GM21390 (cell line): Measurements from ENCODE around the gene CD19.
"Not testable (repeated sequence)": the region's sequence is repeated elsewhere in the genome, so short reads cannot be mapped to it uniquely, and the experiment has no call there.

Experiments used
- ATAC-seq: cut with Tn5 transposase; IDR thresholded peaks from one replicate; pipeline ENCODE4 v1.9.1; 2021; ENCODE audit not compliant: unreplicated experiment

Gene CD19

GRCh38 chr16:28980330-28980729 is 48.6 kb downstream of the CD19 start:
- ATAC-seq, result not testable (repeated sequence)

DNA sequence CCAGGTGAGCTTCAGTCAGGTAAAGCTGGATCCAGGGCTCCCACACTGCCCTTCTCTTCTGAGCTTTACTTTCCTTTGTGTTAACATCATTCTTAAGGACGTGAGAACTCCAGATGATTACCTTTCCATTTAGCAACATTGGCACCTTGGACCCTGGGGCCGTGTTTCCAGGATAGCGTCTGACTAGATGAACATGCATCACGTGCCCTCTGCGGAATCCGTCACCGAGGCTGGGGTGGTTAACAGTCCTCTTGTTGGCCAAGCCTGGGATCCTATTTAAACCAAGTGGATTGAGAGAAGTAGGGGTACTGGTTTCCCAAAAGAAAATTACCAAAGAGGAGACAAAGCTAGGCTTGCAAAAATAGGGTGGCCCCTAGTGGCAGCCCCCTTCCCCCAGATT is 49.2 kb downstream of the CD19 start:
- ATAC-seq, result no peak

DNA sequence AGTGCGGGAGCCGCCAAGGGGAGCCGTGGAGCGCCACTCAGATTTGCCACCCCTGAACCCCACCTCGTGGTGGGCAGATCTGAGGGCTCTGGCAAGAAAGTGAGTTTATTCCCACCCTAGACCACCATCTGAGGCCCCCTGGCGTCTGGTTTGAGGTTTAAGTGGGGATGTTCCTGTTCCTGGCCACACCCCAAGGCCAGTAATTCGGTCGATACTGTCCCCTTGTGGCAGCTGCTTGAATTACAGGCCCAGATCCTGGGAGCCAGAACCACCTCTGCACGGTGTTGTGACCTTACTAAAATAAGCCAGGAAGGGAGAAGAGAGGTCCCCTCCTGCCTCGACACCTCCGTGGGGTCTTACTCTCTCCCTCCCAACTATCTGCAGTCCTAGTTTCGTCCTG is 49.7 kb downstream of the CD19 start:
- no peak for ATAC-seq

DNA sequence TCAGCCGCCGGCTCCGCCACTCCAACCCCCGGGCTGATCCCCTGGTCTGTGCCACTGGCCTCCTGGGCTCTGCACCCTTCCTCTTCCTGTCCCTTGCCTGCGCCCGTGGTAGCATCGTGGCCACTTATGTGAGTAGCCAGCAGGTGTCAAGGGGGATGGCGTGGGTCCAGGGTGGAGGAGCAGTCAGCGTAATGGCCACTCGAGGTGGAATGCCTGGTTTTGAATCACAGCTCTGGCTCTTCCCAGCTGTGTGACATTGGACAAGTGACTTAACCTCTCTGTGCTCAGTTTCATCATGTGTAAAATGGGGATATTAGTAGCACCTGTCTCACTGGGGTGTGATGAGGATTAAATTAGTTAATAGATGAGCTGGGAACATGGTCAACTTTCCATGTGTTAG is 50.6 kb downstream of the CD19 start:
- ATAC-seq, result no peak

GRCh38 chr16:28982949-28983348 is 51.2 kb downstream of the CD19 start:
- no peak for ATAC-seq

DNA sequence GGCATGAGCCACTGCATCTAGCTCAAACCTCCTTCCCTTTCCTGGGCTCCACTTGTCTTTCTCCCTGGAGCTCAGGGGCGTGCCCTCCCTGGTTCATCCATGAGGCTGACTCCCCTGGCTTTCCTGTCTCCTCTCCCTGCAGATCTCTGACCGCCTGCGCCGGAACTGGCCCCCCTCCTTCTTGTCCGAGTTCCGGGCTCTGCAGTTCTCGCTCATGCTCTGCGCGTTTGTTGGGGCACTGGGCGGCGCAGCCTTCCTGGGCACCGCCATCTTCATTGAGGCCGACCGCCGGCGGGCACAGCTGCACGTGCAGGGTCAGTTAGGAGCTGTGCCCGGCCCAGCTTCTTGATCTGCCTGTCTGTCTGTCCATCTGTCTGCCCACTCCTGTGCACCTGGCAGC is 51.9 kb downstream of the CD19 start:
- ATAC-seq, result no peak

DNA sequence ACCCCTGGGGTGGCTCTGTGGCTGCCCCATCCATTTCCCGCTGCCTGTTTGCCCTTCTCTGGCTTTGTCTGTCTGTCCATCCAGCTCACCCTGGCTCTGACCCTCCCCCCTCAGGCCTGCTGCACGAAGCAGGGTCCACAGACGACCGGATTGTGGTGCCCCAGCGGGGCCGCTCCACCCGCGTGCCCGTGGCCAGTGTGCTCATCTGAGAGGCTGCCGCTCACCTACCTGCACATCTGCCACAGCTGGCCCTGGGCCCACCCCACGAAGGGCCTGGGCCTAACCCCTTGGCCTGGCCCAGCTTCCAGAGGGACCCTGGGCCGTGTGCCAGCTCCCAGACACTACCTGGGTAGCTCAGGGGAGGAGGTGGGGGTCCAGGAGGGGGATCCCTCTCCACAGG is 52.3 kb downstream of the CD19 start:
- no peak for ATAC-seq

DNA sequence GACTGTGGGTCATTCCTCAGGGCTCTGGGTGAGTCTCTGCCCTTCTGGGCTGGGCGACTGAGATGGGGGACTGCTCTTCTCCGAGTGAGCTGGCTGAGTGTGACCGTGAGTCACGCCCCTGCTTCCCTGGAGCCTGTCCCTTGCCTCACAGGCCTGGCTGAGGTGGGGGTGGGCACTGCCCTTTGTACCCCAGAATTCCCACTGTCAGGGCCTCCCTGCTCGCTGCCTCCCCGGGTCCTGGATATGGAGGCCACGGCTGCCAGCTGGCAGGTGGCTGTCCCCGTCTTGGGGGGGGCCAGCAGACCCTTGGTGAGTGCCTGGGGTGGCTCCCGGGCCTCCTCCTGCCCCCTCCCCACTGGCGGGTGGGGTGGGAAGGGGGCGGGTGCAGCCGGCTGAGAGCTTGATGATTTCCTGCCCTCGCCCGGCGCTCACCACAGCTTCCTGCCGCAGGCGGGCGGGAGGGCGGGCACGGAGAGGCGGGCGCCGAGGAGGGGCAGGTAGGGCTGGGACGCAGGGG is 52.9 kb downstream of the CD19 start, which contains the start of gene LAT:
Gene LAT, plus strand, starts transcription at position 434 of the 517 bp plus-strand sequence. CDS start 366 bp downstream, outside the sequence.
- ATAC-seq, result no peak

DNA sequence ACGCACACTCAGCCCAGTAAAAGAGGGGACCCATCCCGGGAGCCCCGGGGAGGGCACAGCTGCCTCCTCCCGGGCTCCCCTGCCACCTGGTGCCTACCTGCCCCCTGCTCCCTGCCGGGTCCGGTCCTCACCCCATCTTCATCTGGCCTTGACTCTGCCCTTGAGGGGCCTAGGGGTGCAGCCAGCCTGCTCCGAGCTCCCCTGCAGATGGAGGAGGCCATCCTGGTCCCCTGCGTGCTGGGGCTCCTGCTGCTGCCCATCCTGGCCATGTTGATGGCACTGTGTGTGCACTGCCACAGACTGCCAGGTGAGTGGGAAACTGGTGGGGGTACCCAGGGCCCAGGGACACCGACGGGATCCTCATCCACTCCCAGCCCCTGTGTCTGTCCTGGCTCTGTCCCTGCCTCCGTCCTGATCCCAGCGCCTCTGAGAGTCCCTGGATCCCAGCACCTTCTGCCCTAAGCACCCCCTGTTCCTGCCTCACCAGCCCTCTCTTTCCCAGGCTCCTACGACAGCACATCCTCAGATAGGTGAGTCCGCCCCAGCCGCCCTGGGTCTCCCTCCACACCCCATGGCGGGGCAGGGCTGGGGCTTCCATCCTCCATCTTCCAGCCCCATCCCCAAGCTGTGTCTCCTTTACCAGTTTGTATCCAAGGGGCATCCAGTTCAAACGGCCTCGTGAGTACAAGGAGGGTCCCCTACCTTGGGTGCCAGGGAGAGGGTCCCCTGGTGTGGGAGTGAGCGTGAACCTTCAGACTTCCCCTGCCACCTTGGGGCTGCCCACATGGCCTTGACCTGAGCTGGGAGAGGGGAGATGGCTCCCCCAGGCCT is 53.7 kb downstream of the CD19 start:
- no peak for ATAC-seq

DNA sequence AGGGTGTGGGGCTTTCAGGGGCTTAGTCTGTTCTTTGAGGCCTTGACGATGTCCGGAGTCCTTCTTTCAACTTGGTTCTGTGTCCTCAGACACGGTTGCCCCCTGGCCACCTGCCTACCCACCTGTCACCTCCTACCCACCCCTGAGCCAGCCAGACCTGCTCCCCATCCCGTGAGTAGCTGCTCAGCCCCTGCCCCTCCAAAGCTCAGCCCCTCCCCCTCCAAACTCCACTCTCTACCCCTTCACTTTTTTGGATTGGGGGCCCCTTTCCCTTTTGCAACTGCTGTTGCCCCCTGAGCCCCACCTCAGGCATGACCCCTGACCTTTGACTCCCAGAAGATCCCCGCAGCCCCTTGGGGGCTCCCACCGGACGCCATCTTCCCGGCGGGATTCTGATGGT is 54.3 kb downstream of the CD19 start:
- ATAC-seq, result no peak

DNA sequence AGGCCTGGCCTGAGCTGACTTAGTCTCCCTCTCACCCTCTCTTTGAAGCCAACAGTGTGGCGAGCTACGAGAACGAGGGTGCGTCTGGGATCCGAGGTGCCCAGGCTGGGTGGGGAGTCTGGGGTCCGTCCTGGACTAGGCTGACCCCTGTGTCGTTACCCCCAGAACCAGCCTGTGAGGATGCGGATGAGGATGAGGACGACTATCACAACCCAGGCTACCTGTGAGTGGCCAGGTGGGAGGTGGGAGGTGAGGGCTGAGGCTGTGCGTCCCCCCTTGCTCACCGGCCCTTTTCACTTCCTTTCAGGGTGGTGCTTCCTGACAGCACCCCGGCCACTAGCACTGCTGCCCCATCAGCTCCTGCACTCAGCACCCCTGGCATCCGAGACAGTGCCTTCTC is 54.7 kb downstream of the CD19 start:
- ATAC-seq, result no peak

- ATAC-seq, result no peak
Measured at GRCh38 chr16:28987170-28987853, 55.5 kb downstream of the CD19 start.
